AG20443 (cell line): Measurements from ENCODE around the gene NAGLU.

Source experiments
- DNase-seq: peaks from one replicate; pipeline ENCODE4 v3.0.0; 2012; ENCODE audit warnings: low spot score, mixed read lengths

NAGLU gene

DNA sequence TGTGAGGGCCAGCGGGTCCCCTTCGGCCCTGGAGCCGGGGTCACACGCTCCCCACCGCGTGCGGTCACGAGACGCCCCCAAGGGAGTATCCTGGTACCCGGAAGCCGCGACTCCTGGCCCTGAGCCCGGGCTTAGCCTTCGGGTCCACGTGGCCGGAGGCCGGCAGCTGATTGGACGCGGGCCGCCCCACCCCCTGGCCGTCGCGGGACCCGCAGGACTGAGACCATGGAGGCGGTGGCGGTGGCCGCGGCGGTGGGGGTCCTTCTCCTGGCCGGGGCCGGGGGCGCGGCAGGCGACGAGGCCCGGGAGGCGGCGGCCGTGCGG, at the start of gene NAGLU:
TSS of gene NAGLU (plus strand) at position 194 of the 324 bp plus-strand sequence. CDS start at position 226, 32 bp downstream.
- peak; percentile 99 for DNase-seq

DNA sequence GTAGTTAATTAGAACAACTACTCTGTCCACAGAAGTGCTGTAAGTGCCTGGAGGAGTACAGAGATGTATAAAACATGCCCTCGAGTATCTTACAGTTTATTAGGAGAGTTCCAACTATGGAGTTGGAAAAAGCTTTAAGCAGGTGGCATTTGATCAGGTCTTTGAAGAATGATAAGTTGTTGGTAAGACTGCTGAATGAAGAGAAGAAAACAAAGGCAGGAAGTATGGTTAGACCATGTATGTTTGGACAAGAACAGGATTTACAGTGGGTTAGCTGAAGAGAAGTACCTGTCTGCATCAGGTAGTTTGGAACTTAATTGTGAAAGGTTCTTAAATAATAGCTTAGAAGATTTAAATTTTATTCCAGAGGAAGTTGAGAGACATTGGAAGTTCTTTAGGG, 48.0 kb upstream of the NAGLU start:
- DNase-seq: no peak

DNA sequence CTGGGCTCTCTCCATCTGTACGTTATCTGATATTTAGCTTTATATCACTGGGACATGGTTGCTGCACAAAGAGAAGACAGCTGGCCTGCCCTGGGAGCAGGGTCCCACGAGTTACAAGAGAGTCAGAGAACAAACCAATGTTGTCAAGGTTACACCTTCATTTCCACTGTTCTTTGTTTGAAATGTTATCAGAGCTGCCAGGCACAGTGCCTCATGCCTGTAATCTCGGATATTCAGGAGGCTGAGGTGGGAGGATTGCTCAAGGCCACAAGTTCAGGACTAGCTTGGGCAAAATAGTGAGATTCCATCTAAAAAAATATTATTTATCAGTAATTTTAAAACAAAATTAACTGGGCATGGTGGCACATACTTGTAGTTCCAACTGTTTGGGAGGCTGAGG, 42.7 kb upstream of the NAGLU start:
- no peak for DNase-seq

DNA sequence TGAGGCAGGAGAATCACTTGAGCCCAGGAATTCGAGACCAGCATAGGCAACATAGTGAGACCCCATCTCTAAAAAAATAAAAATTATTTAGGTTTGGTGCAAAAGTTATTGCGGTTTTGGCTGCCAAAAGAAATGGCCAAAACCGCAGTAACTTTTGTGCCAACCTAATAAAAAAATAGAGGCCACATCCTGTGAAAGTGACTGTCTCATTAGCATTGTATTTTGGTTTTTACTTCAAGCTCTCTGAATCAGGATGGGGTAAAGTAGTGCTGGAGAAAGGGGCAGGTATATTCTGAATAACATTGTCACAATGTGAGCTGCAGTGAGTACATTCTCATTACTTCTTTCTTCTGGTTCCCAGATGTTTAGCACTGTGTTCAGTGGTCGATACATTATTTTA, 41.4 kb upstream of the NAGLU start:
- DNase-seq: no peak

DNA sequence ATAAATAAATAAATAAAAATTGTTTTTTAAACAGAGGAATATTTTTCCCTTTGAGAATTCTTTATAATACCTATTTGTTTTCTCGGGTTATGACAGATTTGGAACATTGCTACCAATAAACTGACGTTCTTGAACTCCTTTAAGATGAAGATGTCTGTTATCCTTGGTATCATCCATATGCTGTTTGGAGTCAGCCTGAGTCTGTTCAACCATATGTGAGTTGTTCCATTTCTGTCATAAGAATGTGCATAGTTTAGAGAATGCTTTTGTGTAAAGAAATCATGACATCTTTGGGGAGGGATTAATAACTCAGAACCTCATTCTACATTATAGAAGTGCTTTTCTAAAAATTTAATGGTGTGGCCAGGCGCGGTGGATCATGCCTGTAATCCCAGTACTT, 37.2 kb upstream of the NAGLU start:
- DNase-seq: no peak

DNA sequence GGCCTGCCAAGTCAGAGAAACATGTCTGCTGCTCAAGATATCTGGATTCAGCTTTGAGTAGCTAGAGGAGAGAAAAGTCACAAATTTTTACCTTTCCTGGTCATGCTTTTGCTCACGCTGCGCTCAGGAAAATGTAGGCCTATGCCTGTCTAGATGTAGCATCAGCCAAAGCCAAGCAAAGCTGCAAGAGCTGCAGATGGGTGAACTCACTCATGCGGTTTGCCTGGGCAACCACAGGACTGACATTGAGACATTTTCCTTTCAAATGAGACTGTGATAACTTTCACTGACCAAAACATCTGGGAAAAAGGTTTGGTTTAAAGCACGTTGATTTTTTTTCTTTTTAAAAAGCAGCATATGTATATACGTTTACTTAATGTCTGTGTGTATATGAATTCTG, 34.0 kb upstream of the NAGLU start:
- DNase-seq: no peak

DNA sequence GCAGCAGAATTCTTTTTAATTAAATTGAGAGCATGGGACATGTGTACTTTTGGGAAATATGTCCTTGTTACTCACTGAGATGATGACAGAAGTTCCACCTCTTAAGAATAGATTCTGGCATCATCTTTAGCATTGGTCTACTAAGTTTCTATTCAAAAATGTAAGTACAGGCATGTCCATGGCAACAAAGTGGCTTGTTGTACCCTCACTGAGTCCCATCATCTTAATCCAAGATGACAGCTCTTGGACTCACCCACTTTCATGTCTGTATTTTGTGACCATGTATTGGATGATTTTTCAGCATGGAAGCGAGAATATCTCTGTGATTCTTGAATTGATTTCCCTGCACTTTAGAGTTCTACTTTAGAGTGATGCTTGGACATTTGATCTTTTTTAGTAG, 33.1 kb upstream of the NAGLU start:
- DNase-seq: no peak

DNA sequence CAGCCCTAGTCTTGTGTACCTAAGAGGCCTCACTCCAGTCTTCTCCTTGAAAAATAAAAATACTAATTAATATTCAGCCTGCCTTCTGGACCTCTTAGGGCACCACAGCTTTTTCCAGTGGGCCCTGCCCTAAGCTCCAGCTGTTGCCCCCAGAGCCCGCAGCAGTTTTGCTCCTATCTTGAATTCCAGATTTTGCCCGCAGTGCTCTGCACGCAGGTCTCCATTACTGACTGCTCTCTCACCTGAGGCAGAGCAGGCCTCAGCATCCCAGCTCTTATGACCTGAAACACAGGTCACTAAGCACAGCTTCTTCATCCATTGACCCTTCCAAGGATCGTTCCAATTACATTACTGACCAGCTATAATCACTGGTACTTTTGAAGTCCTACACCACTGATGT, 28.4 kb upstream of the NAGLU start:
- no peak for DNase-seq

DNA sequence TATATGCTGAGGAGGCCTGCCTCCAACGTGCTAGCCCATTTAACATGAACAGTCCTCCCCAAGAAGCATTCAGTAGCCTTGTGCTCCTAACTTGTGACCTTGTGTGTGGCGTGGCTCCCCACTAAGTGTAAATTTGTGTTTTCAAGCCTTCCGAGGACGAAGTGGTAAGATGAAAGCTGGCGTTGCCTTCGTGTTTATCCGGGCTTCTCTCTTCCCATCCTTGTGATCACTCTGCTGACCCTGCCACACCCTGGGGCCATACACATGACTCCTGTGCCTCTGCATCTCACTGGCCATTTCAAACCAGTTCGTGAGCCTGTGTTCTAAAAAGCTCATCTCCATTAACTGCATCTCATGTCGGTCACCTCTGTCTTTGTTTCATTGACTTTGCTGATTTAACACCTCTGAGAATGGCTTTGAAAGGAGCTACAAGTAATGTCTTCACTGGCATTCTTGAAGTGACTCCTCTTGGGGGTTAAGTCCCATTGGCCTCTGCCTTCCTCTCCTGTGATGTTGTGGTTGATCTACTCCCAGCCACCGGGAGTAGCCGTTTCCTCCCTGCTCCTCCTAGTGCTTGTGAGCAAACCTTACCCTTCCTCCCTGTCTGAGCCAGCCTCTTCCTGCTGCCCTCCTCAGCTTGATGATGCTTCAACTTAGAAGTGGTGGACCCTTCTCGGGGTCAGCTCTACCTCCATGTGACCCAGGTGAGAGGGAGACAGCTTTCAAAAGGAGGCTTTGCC, 27.4 kb upstream of the NAGLU start:
- no peak for DNase-seq

DNA sequence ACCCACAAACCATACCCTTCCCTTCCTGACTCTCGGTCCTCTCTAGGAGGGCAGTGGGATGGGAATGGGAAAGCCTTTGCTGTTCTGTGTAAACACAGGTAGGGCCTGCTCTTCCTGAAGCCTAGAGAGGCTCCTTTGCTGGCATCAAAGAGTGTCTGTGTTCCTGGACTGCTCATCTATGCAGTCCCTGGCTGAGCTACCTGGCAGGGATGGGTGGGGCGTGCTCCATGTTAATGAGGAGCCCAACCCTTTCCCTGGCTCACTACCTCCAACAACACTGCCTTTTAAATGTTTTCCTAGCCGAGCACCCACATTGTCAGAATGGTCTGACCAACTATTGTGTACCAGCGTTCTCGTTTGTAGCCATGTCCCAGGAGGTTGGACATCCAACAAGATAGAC, 26.6 kb upstream of the NAGLU start:
- no peak for DNase-seq

DNA sequence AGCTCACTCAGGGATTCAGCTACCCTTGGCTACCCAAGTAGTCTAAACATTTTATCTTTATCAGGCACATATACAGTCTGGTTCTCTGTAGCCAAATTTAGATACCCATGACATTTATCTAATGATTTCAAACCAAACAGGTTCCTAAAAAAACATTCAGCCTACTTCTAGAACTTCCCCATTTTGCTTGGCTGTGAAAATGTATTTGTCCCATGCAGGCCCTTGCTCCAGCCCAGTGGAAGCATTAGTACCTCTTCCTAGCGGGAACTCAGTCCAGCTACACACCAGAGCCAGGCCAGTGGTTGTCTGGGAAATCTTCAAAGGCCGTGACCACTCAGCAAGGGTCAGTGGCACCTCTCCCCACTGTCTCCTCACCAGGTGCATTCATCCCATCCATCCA, 26.2 kb upstream of the NAGLU start:
- no peak for DNase-seq

DNA sequence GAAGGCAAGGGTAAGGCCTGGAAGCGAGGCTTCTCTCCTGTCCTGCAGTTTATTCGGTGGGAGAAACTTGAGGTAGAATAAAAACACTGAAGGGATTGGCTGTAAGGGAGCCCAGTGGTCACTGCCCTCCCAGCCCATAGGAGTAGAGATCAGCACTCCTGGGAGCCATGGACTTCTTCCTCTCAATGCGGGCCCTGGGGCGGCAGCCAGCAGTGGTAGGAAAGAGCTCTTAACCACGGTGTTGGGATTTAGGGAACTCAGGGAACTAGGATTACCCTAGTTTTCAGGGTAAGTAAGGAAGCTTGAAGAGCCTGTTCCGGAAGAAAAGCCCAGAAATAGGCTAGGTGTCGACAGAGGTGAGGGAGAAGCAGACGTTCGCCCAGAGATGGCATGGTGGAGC, 23.8 kb upstream of the NAGLU start:
- DNase-seq: no peak

DNA sequence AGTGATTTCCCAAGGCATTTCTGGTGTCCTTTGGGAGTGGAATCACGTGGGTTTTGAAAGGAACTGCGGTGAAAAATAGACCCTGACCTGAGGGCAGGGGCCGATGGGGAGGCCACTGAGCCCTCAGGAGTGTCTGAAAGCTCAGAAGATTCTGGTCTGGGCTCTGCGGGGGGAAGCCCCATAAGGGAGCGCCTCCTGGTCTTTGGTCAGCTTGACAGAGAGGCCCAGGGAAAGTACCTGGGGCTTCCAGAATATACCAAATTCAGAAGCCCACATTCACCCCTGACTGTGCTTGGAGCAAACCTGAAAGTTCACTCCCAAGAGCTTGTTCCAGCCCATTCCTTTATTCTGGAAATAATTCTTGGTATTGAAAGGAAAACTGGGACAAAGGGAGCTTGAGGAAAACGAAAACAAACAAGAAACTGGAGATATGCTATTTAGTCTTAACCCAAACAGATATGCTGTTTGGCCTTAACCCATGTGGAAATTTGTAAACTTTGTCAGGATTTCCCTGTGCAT, 23.2 kb upstream of the NAGLU start:
- no peak for DNase-seq

DNA sequence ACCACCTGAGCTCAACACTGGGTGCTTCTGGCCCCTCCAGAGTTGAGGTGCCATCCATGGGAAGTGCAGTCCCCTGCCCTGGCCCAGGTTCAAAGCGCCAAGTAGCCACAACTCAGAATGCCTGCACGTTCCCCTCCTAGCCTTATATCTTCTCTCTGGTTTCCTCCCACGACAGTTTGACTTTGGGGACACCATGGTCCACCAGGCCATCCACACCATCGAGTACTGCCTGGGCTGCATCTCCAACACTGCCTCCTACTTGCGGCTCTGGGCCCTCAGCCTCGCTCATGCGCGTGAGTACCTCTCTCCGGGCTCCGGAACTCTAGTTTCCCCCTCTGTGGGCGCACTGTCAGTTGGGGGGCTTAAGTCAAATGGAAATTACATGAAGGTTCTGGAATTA, 22.4 kb upstream of the NAGLU start:
- no peak for DNase-seq

DNA sequence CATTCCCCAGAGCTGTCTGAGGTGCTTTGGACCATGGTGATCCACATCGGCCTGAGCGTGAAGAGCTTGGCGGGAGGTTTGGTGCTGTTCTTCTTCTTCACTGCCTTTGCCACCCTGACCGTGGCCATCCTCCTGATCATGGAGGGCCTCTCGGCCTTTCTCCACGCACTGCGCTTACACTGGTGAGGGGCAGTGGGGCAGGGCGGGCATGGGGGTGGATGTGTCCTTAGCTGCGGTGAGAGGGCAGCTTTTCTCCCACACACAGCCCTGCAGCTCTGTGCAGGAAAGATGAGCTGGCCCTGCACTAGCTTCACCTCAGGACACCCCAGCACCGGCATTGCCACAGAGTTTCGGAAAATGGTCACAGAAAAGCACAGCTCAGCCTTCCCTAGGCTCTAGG, 21.8 kb upstream of the NAGLU start:
- DNase-seq: no peak

DNA sequence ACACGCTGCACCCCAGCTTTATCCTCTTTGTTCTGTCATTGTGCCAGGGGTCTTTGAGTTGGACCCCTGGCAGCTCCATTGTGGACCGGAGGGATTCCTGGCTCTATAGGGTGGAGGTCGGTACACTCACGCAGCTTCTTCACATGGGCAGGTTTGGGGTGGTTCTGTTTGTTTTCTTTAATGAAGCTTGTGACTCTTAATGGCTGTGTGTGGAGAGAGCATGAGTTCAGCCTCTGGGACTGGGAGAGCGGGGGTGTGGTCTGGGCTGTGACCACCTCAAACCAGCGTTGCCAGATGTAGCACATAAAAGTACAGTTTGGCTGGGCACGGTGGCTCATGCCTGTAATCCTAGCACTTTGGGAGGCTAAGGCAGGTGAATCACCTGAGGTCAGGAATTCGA, 21.2 kb upstream of the NAGLU start:
- no peak for DNase-seq

DNA sequence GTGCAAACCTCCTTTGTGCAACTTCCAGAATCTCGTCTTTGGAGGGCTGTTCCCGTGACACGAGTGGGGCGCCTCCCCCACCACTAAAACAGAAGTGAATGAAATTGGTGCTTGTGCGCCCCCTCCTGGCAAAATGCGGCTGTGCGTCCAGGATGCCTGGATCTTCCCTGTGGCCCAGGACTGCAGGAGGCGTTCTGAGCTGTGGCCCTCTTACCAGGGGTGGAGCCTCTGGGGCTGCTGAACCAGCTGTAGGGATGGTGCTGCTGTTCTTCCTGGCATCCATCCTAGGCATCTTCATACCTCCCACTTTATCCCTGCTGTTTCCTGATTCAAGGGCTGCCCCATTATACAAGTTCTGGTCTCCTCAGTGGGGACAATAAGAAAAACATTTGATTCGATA, 18.5 kb upstream of the NAGLU start:
- peak; percentile 97 for DNase-seq

DNA sequence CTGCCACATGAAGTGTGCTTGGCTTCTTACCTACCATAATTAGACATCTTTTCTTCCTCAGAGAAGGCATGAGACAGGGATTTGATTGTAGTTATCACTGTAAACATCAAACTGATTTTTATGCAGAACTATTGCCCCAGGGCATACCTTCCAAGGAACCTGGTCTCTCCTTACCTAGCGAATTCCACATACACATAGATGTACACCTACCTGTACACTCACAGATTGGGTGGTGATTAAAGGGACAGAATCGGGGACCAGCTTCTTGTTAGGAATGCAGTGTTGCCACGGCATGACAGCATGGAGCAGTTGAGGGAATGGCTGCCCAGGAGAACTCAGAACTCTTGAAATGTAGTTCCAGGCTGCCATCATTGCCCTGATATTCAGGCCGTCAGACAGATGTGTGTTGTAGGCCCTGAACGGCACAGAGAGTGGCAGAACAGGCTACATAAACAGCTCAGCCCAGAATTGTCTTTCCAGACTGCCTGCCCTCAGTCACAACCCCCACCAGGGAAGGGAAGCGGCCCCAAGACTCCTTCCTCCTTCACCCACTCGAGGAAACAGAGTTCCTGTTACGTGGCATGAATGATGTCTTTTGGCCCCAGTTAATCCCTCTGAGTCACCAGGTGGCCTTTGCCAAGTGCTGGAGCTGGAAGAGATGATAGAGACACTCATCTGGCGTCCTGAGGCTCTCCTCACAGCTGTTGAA, 17.8 kb upstream of the NAGLU start:
- DNase-seq: peak; percentile 83

DNA sequence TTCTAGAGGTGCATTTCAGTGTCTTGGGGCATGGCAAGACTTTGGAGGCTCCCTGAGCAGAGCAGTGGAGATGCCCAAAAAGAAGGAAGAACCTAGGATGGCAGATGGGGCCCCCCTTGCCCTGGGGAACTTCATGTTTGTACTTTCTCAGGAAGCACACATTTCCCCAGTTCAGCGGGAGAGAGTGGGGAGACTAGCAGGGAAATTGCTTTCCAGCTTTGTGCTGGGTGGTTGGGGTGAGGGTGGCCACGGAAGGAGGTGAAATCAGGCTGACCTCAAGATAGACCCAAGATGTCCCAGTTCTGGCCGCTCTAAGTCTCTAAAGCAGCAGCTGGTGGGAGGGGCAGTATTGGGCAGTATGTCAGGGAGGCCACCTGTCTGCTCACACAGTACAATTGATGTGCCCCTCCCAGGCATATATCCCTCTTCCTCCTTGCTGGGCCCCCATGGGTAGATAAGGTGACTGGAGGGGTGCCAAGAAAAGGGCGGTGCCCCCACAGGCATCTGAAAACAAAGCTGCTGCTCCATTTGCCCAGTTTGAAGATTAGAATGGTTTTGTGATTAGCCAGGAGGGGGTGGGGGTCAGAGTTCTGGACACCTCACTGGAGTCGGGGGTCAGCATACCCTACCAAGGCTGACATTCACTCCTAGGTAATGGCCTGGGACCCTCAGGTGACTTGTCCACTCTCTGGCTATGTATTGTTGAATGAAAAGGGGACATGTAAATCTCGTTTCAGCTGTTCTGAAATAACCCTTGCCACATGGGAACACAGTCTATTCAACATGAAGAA, 17.1 kb upstream of the NAGLU start:
- no peak for DNase-seq

DNA sequence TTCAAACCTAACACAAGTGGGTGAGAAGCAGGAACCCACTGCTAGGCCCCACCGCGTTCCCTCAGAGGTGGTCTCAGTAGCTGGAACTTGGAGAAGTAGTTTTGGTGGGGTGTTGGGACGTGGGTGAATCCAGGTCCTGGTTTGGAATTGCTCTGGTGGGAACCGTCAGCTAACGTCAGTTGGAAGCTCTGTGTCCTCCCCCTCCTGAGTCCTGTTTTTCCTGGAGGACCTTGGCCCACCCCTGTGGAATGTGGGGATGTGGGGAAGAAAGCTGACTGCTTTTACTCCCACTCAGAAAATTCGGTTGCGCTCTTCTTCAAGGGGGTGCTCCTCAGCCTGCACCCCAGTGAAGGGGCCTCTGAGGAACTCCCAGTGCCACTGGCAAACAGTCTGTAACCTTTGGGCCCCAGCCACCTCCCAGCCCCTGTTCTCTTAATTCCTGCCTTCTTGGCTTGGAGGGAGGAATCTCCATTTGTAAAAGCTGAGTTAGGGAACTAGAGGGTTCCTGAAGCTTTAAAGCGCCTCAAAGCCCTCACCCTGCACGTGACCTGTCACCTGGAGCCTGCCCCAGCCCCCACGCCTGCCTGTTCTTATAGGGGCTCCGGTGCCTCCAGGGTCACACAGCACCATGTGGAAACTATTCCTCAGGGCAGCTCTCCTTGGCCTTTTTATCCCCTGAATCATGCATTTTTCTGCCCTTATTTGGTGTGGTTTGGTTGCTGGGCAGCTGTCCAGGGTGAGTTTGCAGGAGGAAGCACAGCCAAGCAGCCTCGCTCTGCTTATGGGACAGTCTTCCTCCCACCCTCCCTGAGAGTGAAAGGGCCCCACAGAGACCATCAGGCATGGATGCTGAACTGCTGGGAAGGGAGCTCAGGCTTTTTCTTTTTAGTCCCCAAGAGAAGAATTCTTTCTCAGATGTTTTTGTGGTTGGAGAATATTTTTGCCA, 16.2 kb upstream of the NAGLU start:
- DNase-seq: peak; percentile 89

DNA sequence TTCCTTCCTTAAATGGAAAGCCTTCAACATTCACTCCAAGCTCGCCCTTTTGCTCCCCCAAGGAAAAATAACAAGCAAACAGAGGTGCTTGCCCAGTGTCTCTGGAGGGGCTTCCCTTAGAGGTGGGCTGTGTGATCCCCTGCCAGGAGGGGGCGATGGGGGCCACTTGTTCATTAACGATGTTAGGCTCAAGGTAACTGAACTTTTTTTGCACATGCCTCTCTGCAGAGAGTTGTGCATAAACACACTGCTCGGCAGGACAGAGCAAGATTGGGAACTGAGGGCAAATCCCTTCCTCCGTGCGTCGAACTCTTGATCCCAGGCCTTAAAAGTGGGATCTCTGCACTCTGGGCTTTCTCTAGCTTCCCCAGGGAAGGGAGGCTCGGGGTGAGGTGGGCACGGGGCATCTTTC, 15.5 kb upstream of the NAGLU start:
- DNase-seq: no peak

DNA sequence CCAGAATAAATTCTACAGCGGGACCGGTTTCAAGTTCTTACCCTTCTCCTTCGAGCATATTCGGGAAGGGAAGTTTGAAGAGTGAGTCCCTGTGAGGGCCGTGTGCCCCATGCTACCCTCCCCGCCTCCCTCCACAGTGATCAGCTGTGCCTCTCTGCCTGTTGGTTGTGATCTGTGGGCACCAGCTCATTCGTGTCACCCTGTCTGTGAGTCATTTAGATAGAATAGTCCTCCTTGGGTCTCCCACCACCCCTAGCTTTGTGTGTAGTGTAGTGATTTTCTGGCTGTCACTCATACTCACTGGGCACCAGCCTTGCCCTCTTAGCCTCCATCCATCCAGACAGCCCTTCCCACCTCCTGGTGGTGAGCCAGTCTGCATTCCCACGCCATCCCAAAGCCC, 15.0 kb upstream of the NAGLU start:
- no peak for DNase-seq
